Measurements from ENCODE around the gene GARIN5A.

GRCh38 chr19:50482916-50483315 lies 6.3 kb upstream of the GARIN5A start:
- no peak for TF ChIP-seq POLR2AphosphoS5 (IDR thresholded peaks at IDR 0.05; ENCODE audit: low read depth, low read length)
- no peak for TF ChIP-seq MEF2A (IDR thresholded peaks at IDR 0.05; ENCODE audit: borderline replicate concordance, low read depth)
- TF ChIP-seq, protein P1, sequence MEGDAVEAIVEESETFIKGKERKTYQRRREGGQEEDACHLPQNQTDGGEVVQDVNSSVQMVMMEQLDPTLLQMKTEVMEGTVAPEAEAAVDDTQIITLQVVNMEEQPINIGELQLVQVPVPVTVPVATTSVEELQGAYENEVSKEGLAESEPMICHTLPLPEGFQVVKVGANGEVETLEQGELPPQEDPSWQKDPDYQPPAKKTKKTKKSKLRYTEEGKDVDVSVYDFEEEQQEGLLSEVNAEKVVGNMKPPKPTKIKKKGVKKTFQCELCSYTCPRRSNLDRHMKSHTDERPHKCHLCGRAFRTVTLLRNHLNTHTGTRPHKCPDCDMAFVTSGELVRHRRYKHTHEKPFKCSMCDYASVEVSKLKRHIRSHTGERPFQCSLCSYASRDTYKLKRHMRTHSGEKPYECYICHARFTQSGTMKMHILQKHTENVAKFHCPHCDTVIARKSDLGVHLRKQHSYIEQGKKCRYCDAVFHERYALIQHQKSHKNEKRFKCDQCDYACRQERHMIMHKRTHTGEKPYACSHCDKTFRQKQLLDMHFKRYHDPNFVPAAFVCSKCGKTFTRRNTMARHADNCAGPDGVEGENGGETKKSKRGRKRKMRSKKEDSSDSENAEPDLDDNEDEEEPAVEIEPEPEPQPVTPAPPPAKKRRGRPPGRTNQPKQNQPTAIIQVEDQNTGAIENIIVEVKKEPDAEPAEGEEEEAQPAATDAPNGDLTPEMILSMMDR (IDR thresholded peaks at IDR 0.05), result no peak
- no peak for TF ChIP-seq GABPA (IDR thresholded peaks at IDR 0.05; ENCODE audit: low read depth)
- TF ChIP-seq TAF1 (IDR thresholded peaks at IDR 0.05; ENCODE audit: borderline replicate concordance, low read depth, low read length), result no peak
- TF ChIP-seq GATA2 (CRISPR knock-in tag; IDR thresholded peaks at IDR 0.05), result no peak
- no peak for TF ChIP-seq RFX5 (IDR thresholded peaks at IDR 0.05; ENCODE audit: low read length)
- no peak for TF ChIP-seq YY1 (IDR thresholded peaks at IDR 0.05; ENCODE audit: low read depth)
- TF ChIP-seq MAX (IDR thresholded peaks at IDR 0.05; ENCODE audit: low read depth), result no peak
- TF ChIP-seq, protein P2, sequence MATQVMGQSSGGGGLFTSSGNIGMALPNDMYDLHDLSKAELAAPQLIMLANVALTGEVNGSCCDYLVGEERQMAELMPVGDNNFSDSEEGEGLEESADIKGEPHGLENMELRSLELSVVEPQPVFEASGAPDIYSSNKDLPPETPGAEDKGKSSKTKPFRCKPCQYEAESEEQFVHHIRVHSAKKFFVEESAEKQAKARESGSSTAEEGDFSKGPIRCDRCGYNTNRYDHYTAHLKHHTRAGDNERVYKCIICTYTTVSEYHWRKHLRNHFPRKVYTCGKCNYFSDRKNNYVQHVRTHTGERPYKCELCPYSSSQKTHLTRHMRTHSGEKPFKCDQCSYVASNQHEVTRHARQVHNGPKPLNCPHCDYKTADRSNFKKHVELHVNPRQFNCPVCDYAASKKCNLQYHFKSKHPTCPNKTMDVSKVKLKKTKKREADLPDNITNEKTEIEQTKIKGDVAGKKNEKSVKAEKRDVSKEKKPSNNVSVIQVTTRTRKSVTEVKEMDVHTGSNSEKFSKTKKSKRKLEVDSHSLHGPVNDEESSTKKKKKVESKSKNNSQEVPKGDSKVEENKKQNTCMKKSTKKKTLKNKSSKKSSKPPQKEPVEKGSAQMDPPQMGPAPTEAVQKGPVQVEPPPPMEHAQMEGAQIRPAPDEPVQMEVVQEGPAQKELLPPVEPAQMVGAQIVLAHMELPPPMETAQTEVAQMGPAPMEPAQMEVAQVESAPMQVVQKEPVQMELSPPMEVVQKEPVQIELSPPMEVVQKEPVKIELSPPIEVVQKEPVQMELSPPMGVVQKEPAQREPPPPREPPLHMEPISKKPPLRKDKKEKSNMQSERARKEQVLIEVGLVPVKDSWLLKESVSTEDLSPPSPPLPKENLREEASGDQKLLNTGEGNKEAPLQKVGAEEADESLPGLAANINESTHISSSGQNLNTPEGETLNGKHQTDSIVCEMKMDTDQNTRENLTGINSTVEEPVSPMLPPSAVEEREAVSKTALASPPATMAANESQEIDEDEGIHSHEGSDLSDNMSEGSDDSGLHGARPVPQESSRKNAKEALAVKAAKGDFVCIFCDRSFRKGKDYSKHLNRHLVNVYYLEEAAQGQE (IDR thresholded peaks at IDR 0.05; ENCODE audit: low read depth, low read length), result no peak
- TF ChIP-seq, protein P3, sequence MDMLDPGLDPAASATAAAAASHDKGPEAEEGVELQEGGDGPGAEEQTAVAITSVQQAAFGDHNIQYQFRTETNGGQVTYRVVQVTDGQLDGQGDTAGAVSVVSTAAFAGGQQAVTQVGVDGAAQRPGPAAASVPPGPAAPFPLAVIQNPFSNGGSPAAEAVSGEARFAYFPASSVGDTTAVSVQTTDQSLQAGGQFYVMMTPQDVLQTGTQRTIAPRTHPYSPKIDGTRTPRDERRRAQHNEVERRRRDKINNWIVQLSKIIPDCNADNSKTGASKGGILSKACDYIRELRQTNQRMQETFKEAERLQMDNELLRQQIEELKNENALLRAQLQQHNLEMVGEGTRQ (IDR thresholded peaks at IDR 0.05; ENCODE audit: borderline replicate concordance, low read depth, low read length), result no peak
- no peak for TF ChIP-seq PBX3 (IDR thresholded peaks at IDR 0.05)
- no peak for TF ChIP-seq FOXM1 (IDR thresholded peaks at IDR 0.05; ENCODE audit: low read depth)
- no peak for TF ChIP-seq EP300 (IDR thresholded peaks at IDR 0.05; ENCODE audit: borderline replicate concordance in 1 of 2, low read depth in 1 of 2, low read length in 1 of 2)

All from SK-N-SH (cell line).